GM21447 (cell line): ENCODE results near the gene KPNA1.

Experiments used
- ATAC-seq: cut with Tn5 transposase; IDR thresholded peaks from one replicate; pipeline ENCODE4 v1.9.1; 2021; ENCODE audit not compliant: unreplicated experiment

Gene KPNA1

GRCh38 chr3:122514123-122515019, at the start of gene KPNA1:
Gene KPNA1, minus strand, starts transcription at chr3:122514939. Its CDS starts 18,374 bp downstream, at chr3:122496565.
- ATAC-seq, result peak; percentile 78

GRCh38 chr3:122564155-122564912, 49.6 kb upstream of the KPNA1 start, which contains the start of the genes DTX3L and PARP9:
Gene DTX3L, plus strand, starts transcription at chr3:122564338. Its CDS starts 89 bp downstream, at chr3:122564427.
Gene PARP9, minus strand, starts transcription at chr3:122564300. Its CDS starts 4,680 bp downstream, at chr3:122559620.
- peak; percentile 77 for ATAC-seq

- peak; percentile 8 for ATAC-seq
These were observed 48.9 kb upstream of the KPNA1 start for GRCh38 chr3:122563717-122564025.

- no peak for ATAC-seq
These were observed 48.4 kb upstream of the KPNA1 start for GRCh38 chr3:122562923-122563716.

GRCh38 chr3:122560680-122561079, 45.9 kb upstream of the KPNA1 start:
- ATAC-seq, result no peak

- no peak for ATAC-seq
These were observed 45.2 kb upstream of the KPNA1 start for GRCh38 chr3:122559906-122560305.

- no peak for ATAC-seq
These were observed 43.9 kb upstream of the KPNA1 start for GRCh38 chr3:122558605-122559004.

GRCh38 chr3:122557356-122557755, 42.6 kb upstream of the KPNA1 start:
- no peak for ATAC-seq

- no peak for ATAC-seq
These were observed 40.7 kb upstream of the KPNA1 start for GRCh38 chr3:122555275-122556071.

GRCh38 chr3:122553171-122553570, 38.4 kb upstream of the KPNA1 start:
- no peak for ATAC-seq

- no peak for ATAC-seq
These were observed 33.9 kb upstream of the KPNA1 start for GRCh38 chr3:122548619-122549018.

GRCh38 chr3:122548076-122548475, 33.3 kb upstream of the KPNA1 start:
- no peak for ATAC-seq

GRCh38 chr3:122546151-122546550, 31.4 kb upstream of the KPNA1 start:
- ATAC-seq, result no peak

GRCh38 chr3:122538956-122539490, 24.3 kb upstream of the KPNA1 start:
- no peak for ATAC-seq

- no peak for ATAC-seq
These were observed 21.9 kb upstream of the KPNA1 start for GRCh38 chr3:122536632-122537001.

- ATAC-seq, result no peak
These were observed 21.4 kb upstream of the KPNA1 start for GRCh38 chr3:122535964-122536631.

- ATAC-seq, result peak; percentile 99
These were observed 19.2 kb upstream of the KPNA1 start for GRCh38 chr3:122533931-122534334.

- no peak for ATAC-seq
These were observed 18.7 kb upstream of the KPNA1 start for GRCh38 chr3:122533480-122533879.

- no peak for ATAC-seq
These were observed 15.4 kb upstream of the KPNA1 start for GRCh38 chr3:122530164-122530563.

- no peak for ATAC-seq
These were observed 8.6 kb upstream of the KPNA1 start for GRCh38 chr3:122523317-122523716.
